Mucosa of descending colon (tissue), 3 donors: ENCODE results near the gene DNTT. TPM values are rescaled to one million over a fixed set of nuclear protein-coding genes. Genes with fewer than 3 reads are reported as not detected.

Experiments used
- ATAC-seq: fragments of 200-7000 bp; cut with Tn5 transposase; one replicate; pipeline ENCODE4 v1.9.1; 2020; ENCODE audit warnings: mild to moderate bottlenecking, moderate library complexity
- DNase-seq, 3 donors: peaks; one replicate each; pipeline ENCODE4 v3.0.0-alpha.2; 2020
- H3K36me3 ChIP-seq: fragments of 200-600 bp; one replicate; pipeline ENCODE4 v1.8.0; 2021; ENCODE audit warnings: low read depth, mild to moderate bottlenecking
- H3K4me1 ChIP-seq: fragments of 200-600 bp; one replicate; pipeline ENCODE4 v1.8.0; 2021; ENCODE audit warnings: low read depth, mild to moderate bottlenecking
- H3K4me3 ChIP-seq: fragments of 200-600 bp; one replicate; pipeline ENCODE4 v1.8.0; 2021; ENCODE audit warnings: mild to moderate bottlenecking
- H3K9me3 ChIP-seq: fragments of 200-600 bp; one replicate; pipeline ENCODE4 v1.8.0; 2021; ENCODE audit warnings: mild to moderate bottlenecking
- CTCF ChIP-seq: fragments of 200-600 bp; IDR thresholded peaks from one replicate; pipeline ENCODE4 v1.8.0; 2022; ENCODE audit warnings: antibody characterized with exemption, mild to moderate bottlenecking
- intact Hi-C, 2 donors: fragments of 100-400 bp; cut with DNase I in 1 of 2; cut with micrococcal nuclease in 1 of 2; formaldehyde crosslinking; loops; one replicate each; pipeline versions ENCODE4 v1.11.0 to v1.11.1; 2022; cut with DNase I, micrococcal nuclease
- total RNA-seq, 3 donors: library from RNA; stranded (reverse); fragmentation: NEBNext Ultra II Directional in 2 of 3; extraction: Animal tissue kit (Norgen Biotek cat#: 25700) in 2 of 3; gene quantifications; one replicate each; pipeline versions ENCODE4 v1.2.1 to v1.2.4, GENCODE V29; 2021 to 2023
- donor health status: DM: no; HTN: no; CAD: no; lungs with moderate emphysema.
- donor health status: DM: no; HTN: no; CAD: no.
- donor health status: DM: no; HTN: yes; CAD: no.

DNTT gene
- total RNA-seq, 3 donors from 2014 or later = not detected

DNA sequence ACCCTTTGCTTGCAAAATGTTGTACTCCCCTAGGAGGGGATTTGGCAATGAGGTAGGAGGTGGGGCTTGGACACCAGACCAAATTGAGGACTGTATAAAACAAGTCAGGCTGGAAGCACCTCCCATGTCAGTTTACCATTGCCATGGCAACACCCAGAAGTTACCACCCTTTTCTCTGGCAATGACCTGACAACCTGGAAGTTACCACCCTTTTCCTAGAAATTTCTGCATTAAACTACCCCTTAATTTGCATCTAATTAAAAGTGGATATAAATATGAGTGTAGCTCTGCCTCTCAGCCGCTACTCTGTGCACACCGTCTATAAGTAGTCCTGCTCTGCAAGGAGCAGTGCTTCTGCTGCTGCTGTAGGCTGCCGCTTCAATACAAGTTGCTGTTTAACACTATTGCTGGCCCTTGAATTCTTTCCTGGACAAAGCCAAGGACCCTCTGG is 25.0 kb upstream of the DNTT start:
- intact Hi-C loops = no loop called here
- no peak for TF ChIP-seq CTCF

GRCh38 chr10:96280859-96281258 is 23.4 kb upstream of the DNTT start:
- ATAC-seq = no peak

More for the DNA sequence above, 25.0 kb upstream of the DNTT start:
- ATAC-seq (peak; percentile 52), DNase-seq (no peak)
- H3K4me1 ChIP-seq = no peaks in the 10 kb centered on the region
- H3K9me3 ChIP-seq = no peaks in the 10 kb centered on the region
- no peak overlapping the region for H3K4me3 ChIP-seq
- no peaks in the 10 kb centered on the region for H3K36me3 ChIP-seq

GRCh38 chr10:96281444-96282029 is 22.7 kb upstream of the DNTT start:
- DNase-seq (no peak), ATAC-seq (no peak)
- intact Hi-C loops = no loop called here
- Histone ChIP-seq H3K4me1 (peaks cover 7% of the 10 kb centered on the region), H3K36me3 (no peaks in the 10 kb centered on the region), H3K4me3 (no peak overlapping the region), H3K9me3 (no peaks in the 10 kb centered on the region)
- no peak for TF ChIP-seq CTCF

More at GRCh38 chr10:96280859-96281258, 23.4 kb upstream of the DNTT start:
- DNase-seq = no peak
- no peaks in the 10 kb centered on the region for H3K36me3 ChIP-seq
- H3K9me3 ChIP-seq = no peaks in the 10 kb centered on the region
- intact Hi-C loops = no loop called here
- no peak for TF ChIP-seq CTCF
- no peak overlapping the region for H3K4me3 ChIP-seq
- H3K4me1 ChIP-seq = peaks cover 6% of the 10 kb centered on the region

GRCh38 chr10:96283351-96283750 is 20.9 kb upstream of the DNTT start:
- intact Hi-C loops = no loop called here
- H3K4me3 ChIP-seq = no peak overlapping the region
- H3K36me3 ChIP-seq = no peaks in the 10 kb centered on the region
- ATAC-seq (no peak), DNase-seq (no peak)
- no peak for TF ChIP-seq CTCF
- peaks cover 7% of the 10 kb centered on the region for H3K4me1 ChIP-seq
- no peaks in the 10 kb centered on the region for H3K9me3 ChIP-seq

- H3K4me1 ChIP-seq = peaks cover 7% of the 10 kb centered on the region
- no peak for ATAC-seq
- H3K9me3 ChIP-seq = no peaks in the 10 kb centered on the region
- no peak for DNase-seq
- TF ChIP-seq CTCF = no peak
- no peak overlapping the region for H3K4me3 ChIP-seq
- H3K36me3 ChIP-seq = no peaks in the 10 kb centered on the region
- intact Hi-C loops = no loop called here
Observed at GRCh38 chr10:96283756-96284155, 20.5 kb upstream of the DNTT start.

DNA sequence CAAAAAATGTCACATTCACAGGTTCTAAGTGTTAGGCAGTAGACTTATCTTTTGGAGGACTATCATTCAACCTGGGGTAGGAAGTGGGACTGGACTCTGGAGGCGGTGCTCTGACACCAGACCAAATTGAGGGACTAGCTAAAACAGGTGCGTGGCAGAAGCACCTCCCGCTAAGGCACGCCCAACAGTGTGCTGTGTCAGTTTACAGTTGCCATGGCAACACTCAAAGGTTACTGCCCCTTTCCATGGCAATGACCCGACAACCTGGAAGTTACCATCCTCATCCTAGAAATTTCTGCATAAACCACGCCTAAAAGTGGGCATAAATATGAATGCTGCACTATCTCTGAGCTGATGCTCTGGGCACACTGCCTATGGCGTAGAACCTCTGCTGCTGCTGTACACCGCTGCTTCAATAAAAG is 18.9 kb upstream of the DNTT start:
- Histone ChIP-seq H3K9me3 (no peaks in the 10 kb centered on the region), H3K4me3 (no peak overlapping the region), H3K4me1 (peaks cover 7% of the 10 kb centered on the region), H3K36me3 (no peaks in the 10 kb centered on the region)
- ATAC-seq = peak; percentile 84
- intact Hi-C loops = no loop called here
- DNase-seq = peak in 2 of 3 donors; percentile 51 to 65
- no peak for TF ChIP-seq CTCF
